Coronary artery (tissue), 2 donors: ENCODE measurements around the gene PC.

ENCODE experiments used
- DNase-seq: peaks from one replicate; pipeline ENCODE4 v3.0.0-alpha.2; 2017; ENCODE audit warnings: low spot score
- H3K27ac ChIP-seq, 2 donors: fragments of 200-600 bp; sonication (generic); one replicate each; pipeline ENCODE4 v1.5.1; 2016 to 2019
- H3K4me3 ChIP-seq: fragments of 200-600 bp; sonication (generic); 2 replicates; pipeline ENCODE4 v1.5.1; 2016; ENCODE audit warnings: mild to moderate bottlenecking, moderate library complexity
- TF ChIP-seq, protein P1 (sequence below): fragments of 200-600 bp; sonication (generic); IDR thresholded peaks from one replicate; pipeline ENCODE4 v1.5.1; 2019; ENCODE audit warnings: antibody characterized with exemption

Gene PC

DNA sequence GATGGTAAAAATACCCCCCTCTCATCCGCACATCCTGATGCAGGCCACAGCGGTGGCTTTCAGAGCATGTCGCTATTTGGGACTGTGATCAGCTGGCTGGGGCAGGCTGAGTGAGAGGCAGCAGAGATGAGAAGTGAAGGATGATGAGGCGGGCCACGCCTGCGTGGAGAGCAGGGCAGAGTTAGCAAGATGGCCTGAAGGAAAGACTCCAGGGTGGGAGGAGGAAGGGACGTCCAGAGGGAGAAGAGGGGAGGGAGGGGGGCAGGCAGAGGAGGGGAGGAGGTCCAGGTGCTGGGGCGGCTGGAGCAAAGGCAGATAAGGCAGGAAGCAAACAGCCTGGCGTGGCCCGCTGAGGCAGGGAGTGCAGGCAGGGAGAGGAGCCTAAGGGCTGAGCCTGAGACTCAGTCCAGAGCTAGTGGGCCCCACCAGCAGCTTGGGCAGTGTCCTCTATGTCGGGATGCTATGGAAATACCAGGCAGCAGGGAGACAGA, 72.2 kb downstream of the PC start:
- TF ChIP-seq, protein P1, sequence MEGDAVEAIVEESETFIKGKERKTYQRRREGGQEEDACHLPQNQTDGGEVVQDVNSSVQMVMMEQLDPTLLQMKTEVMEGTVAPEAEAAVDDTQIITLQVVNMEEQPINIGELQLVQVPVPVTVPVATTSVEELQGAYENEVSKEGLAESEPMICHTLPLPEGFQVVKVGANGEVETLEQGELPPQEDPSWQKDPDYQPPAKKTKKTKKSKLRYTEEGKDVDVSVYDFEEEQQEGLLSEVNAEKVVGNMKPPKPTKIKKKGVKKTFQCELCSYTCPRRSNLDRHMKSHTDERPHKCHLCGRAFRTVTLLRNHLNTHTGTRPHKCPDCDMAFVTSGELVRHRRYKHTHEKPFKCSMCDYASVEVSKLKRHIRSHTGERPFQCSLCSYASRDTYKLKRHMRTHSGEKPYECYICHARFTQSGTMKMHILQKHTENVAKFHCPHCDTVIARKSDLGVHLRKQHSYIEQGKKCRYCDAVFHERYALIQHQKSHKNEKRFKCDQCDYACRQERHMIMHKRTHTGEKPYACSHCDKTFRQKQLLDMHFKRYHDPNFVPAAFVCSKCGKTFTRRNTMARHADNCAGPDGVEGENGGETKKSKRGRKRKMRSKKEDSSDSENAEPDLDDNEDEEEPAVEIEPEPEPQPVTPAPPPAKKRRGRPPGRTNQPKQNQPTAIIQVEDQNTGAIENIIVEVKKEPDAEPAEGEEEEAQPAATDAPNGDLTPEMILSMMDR = no peak

DNA sequence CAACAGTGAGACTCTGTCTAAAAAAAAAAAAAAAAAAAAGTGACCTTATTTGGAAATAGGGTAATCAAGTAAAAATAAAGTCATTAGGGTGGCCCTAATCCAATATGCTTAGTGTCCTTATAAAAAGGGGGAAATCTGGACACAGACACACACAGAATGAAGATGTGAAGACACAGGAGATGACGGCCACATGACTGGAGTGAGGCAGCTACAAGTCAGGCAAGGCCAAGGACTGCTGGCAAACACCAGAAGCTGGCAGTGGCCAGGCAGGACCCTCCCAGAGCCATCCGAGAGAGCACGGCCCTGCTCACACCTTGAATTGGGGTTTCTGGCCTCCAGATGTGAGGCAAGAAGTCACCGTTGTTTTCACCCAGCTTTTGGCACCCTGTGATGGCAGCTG, 72.7 kb downstream of the PC start:
- Histone ChIP-seq H3K4me3 (no peak overlapping the region), H3K27ac (no peak overlapping the region)
- no peak for DNase-seq
- TF ChIP-seq, protein P1 = no peak

More for the DNA sequence above, 72.2 kb downstream of the PC start:
- no peak overlapping the region for H3K27ac ChIP-seq
- DNase-seq = no peak
- no peak overlapping the region for H3K4me3 ChIP-seq

DNA sequence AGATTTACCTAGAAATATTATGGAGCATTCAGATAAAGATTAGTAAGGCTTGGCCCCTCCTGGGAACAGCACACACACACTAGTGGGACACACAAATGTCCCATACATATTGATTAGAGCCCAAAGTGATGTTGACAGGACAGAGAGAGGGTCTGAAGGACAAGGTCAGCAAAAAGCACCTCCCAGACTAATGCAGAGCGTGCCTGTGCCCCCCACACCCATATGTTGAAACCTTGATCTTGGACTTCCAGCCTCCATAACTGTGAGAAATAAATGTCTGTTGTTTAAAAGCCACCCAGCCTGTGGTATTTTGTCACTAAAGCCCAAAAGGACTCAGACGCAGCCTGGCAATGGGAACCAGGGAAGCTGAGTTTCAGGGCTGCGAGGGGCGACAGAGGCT, 73.7 kb downstream of the PC start:
- H3K4me3 ChIP-seq = no peak overlapping the region
- DNase-seq = no peak
- TF ChIP-seq, protein P1 = no peak
- H3K27ac ChIP-seq = no peak overlapping the region

DNA sequence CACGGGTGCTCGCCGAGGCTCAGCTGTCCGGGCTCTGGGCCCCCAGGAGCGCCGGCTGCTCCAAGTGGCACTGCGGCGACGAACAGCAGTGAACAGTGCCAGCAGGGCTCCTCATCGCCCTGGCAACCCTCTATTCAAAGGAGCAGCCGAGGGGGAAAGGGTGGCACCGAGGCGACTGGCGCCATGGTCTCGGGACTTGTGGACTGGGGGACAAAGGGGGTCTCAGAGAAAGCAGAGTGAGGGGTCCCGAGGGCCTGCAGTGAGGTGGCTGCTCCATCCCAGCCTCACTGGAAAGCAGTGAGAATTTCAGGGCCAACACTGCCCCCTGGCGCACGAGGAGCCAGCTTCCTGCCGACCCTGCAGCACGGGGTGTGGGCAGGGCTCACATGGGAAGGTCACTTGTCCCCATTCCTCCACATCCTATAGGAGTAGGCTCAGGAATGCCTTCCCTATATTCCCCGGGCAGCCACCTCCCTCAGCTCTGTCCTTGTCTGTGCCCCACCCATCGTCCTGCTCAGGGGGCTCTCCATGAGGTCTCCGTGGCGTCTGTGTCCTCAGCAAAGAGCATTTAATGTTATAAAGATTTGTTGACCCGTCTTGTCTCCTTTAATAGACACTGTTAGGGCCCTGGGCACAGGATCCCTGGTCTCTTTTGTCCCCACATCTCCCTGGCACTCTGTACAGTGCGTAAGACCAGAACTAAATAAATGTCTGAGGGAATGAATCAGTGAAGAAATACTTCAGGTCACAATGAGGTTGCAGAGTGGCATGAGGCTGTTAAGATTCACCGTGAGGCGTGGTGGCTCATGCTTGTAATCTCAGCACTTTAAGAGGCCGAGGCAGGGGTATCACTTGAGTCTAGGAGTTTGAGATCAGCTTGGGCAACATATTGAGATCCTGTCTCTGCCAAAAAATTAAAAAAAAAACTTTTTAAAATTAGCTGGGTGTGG, 74.9 kb downstream of the PC start:
- TF ChIP-seq, protein P1 = peak; percentile 21
- Histone ChIP-seq H3K27ac (peak overlapping the region in 1 of 2 donors; percentile 5), H3K4me3 (peak overlapping the region; percentile 49)
- no peak for DNase-seq

DNA sequence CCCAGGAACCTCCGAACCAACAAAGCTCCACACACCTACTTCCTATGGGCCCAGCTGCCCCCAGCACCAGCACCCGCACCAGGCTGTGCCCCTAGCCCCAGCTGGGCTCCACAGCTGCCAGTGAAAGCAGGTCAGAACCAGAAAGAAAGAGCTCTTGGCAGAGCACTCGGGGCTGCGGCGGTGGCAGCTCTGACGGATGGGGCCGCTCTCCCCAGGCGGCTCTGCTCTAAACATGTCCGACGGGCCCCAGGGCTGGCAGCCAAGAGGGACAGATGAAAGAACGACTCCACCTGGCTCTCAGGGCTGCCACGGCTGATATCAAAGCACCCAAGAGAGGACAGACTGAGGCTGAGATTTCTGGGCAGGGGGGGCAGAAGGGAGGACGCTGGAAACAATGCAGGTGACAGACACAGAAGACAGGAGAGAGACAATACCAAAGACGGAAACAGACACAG, 75.6 kb downstream of the PC start:
- TF ChIP-seq, protein P1 = no peak
- no peak for DNase-seq
- Histone ChIP-seq H3K4me3 (peak overlapping the region; percentile 49), H3K27ac (peak overlapping the region in 1 of 2 donors; percentile 5)

DNA sequence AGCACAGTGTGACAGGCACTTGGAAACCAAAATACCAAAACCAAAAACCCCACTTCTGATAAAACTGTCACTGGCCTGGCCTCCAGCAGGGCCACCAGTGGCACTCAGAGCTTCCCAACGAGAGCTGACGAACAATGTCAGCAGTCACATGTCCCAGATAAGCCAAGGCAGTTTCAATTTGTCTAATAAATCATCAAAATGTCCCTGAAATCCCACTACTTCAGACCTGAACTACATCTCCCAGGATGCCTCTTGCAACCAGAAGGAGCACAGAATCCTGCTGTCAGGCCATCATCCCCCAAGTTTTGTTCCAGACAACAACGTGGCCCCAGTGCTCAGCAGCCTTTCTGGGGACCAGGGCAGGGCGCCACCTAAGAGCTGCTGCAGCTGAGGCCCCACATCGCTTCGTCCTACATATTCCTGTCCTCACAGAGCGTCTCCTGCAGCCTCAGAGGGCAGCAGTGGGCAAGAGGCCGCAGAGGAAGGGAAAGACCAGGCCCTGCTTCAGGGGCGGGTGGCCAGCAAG, 76.2 kb downstream of the PC start:
- no peak for DNase-seq
- TF ChIP-seq, protein P1 = no peak
- Histone ChIP-seq H3K27ac (peak overlapping the region in 1 of 2 donors; percentile 4), H3K4me3 (no peak overlapping the region)
